HepG2 (cell line): ENCODE measurements around the gene PAM16. TPM values are rescaled to one million over a fixed set of nuclear protein-coding genes. Genes with fewer than 3 reads are reported as not detected.

Experiments
- ATM ChIP-seq: fragments of 450-650 bp; IDR thresholded peaks from 2 replicates; pipeline ENCODE4 v1.7.1; 2017; ENCODE audit warnings: mild to moderate bottlenecking, borderline replicate concordance
- FIP1L1 ChIP-seq: fragments of 200-400 bp; formaldehyde crosslinking; IDR thresholded peaks from 2 replicates; pipeline ENCODE4 v1.6.1; 2018; ENCODE audit warnings: low read depth, mild to moderate bottlenecking, low read length, moderate library complexity, borderline replicate concordance; ENCODE audit not compliant: insufficient read depth
- GPN1 ChIP-seq: sonication (generic); formaldehyde crosslinking; IDR thresholded peaks from 2 replicates; pipeline ENCODE4 v1.5.1; 2020; ENCODE audit warnings: missing genetic modification reagents, borderline replicate concordance
- NFE2L1 ChIP-seq: sonication (generic); formaldehyde crosslinking; IDR thresholded peaks from 2 replicates; pipeline ENCODE4 v1.4.0; 2020; ENCODE audit warnings: missing genetic modification reagents, mild to moderate bottlenecking, borderline replicate concordance
- PHF20 ChIP-seq: sonication (generic); formaldehyde crosslinking; IDR thresholded peaks from 2 replicates; pipeline ENCODE4 v1.5.0; 2020; ENCODE audit warnings: mild to moderate bottlenecking, missing genetic modification reagents
- RORA ChIP-seq: sonication (generic); formaldehyde crosslinking; IDR thresholded peaks from 2 replicates; pipeline ENCODE4 v1.5.0; 2020; ENCODE audit warnings: mild to moderate bottlenecking, missing genetic modification reagents, moderate library complexity
- SP140L ChIP-seq: sonication (generic); formaldehyde crosslinking; IDR thresholded peaks from 2 replicates; pipeline ENCODE4 v1.4.0; 2020; ENCODE audit warnings: missing genetic modification reagents, borderline replicate concordance
- TBL1XR1 ChIP-seq: fragments of 150-350 bp; IDR thresholded peaks from 2 replicates; pipeline ENCODE4 v1.6.1; 2014; ENCODE audit warnings: borderline replicate concordance, low read length; ENCODE audit not compliant: partially characterized antibody
- TCF7 ChIP-seq: sonication (generic); IDR thresholded peaks from 2 replicates; pipeline ENCODE4 v1.6.1; 2016; ENCODE audit warnings: antibody characterized with exemption, low read depth
- TSC22D2 ChIP-seq: sonication (generic); formaldehyde crosslinking; IDR thresholded peaks from 2 replicates; pipeline ENCODE4 v1.5.1; 2020; ENCODE audit warnings: missing genetic modification reagents, mild to moderate bottlenecking, borderline replicate concordance
- ZBTB1 ChIP-seq: sonication (generic); formaldehyde crosslinking; IDR thresholded peaks from 2 replicates; pipeline ENCODE4 v1.4.0; 2020; ENCODE audit warnings: missing genetic modification reagents, borderline replicate concordance
- ZFP82 ChIP-seq: sonication (generic); formaldehyde crosslinking; IDR thresholded peaks from 2 replicates; pipeline ENCODE4 v1.5.1; 2020; ENCODE audit warnings: mild to moderate bottlenecking, missing genetic modification reagents, borderline replicate concordance
- ZNF20 ChIP-seq: sonication (generic); formaldehyde crosslinking; IDR thresholded peaks from 2 replicates; pipeline ENCODE4 v1.4.0; 2020; ENCODE audit warnings: mild to moderate bottlenecking, moderate library complexity, missing genetic modification reagents
- ZNF550 ChIP-seq: sonication (generic); formaldehyde crosslinking; IDR thresholded peaks from 2 replicates; pipeline ENCODE4 v1.4.0; 2020; ENCODE audit warnings: mild to moderate bottlenecking, missing genetic modification reagents, borderline replicate concordance
- polyA plus RNA-seq, 8 experiments: library from polyadenylated mRNA; depleted of rRNA in 3 of 8; stranded (reverse) in 7 of 8; unstranded in 1 of 8; fragments of >200 nt; fragmentation: Illumina TruSeq in 4 of 8; extraction: Trizol in 4 of 8; gene quantifications; 2 replicates each; pipeline versions ENCODE4 v1.2.1 to v1.2.3, GENCODE V29; 2011 to 2016; ENCODE audit warnings: low read depth in 4 of 8, missing spikeins in 1 of 8, mixed read lengths in 1 of 8; ENCODE audit not compliant: insufficient read depth in 1 of 8
- total RNA-seq, 5 experiments: library from RNA; depleted of rRNA; stranded (reverse); fragments of >200 nt; fragmentation: Illumina TruSeq; extraction: Trizol; gene quantifications; 2 replicates each; pipeline ENCODE4 v1.2.3, GENCODE V29; 2016; ENCODE audit warnings: low read depth in 1 of 5
- TF ChIP-seq, protein P1 (sequence below): sonication (generic); formaldehyde crosslinking; IDR thresholded peaks from 2 replicates; pipeline ENCODE4 v1.5.0; 2020; ENCODE audit warnings: missing genetic modification reagents
- TF ChIP-seq, protein P2 (sequence below): sonication (generic); formaldehyde crosslinking; IDR thresholded peaks from 2 replicates; pipeline ENCODE4 v1.5.1; 2020; ENCODE audit warnings: mild to moderate bottlenecking, missing genetic modification reagents, moderate library complexity
- TF ChIP-seq, protein P3 (sequence below): sonication (generic); formaldehyde crosslinking; conservative IDR thresholded peaks from 2 replicates; pipeline ENCODE4 v1.8.1; 2023; ENCODE audit warnings: missing genetic modification reagents
- TF ChIP-seq, protein P4 (sequence below): sonication (generic); formaldehyde crosslinking; IDR thresholded peaks from 2 replicates; pipeline ENCODE4 v1.5.0; 2020; ENCODE audit warnings: missing genetic modification reagents
- TF ChIP-seq, protein P5 (sequence below): IDR thresholded peaks from 2 replicates; pipeline ENCODE4 v1.6.1; 2016; ENCODE audit warnings: low read depth, missing genetic modification reagents, missing compliant biosample characterization

The PAM16 gene
- total and polyA plus RNA-seq, 2 of the 13 experiments (the other 11 are each of a cell fraction or from before 2014, with no cell fraction given): 51.5 to 51.8 TPM

DNA sequence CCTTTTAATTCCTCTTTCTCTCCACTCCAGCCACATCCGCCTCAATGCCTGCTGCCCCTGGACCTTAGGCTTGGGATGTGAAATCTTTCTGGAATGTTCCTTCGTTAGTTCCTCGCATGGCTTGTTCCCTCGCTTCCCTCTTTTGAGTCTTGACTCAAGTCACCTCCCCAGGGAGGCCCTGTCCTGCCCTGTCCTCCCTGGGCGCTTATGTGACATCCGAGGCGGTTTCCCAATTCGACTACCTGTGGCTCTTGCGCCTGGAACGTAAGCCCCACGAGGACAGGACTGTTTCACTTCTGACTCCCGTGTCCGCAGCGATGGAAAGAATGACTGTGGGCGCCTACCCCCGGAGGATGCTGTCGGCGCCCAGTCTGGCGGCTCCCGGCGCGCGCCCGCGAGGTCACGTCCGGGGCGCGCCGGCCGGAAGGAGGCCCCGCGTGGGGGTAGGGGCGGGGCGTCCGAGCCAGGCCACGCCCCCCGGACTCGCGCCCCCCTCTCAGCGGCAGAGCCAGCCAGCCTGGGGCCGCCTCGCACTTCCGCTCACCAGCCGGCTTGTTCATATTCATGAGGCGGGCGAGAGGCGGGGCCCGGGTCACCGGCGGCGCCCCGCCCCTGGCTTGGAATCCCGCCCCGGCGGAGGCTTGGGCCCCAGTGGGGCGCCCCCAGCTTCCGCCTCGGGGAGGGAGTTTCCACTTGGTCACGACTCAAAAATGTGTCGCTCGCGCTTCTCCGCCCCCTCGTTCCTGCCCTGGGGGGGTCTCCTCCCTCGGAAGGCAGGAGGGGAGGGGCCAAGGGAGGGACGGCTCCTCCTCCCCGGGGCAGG is 43.7 kb downstream of the PAM16 start (continued):
- TF ChIP-seq, protein P1, sequence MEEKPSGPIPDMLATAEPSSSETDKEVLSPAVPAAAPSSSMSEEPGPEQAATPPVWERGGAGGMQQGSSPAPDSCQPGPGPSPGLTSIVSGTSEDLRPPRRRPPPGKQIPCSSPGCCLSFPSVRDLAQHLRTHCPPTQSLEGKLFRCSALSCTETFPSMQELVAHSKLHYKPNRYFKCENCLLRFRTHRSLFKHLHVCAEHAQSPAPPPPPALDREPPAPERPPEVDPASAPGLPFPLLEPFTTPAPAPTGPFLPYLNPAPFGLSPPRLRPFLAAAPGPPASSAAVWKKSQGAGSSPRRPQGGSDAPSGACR (CRISPR knock-in tag): no peak
- TF ChIP-seq, protein P2, sequence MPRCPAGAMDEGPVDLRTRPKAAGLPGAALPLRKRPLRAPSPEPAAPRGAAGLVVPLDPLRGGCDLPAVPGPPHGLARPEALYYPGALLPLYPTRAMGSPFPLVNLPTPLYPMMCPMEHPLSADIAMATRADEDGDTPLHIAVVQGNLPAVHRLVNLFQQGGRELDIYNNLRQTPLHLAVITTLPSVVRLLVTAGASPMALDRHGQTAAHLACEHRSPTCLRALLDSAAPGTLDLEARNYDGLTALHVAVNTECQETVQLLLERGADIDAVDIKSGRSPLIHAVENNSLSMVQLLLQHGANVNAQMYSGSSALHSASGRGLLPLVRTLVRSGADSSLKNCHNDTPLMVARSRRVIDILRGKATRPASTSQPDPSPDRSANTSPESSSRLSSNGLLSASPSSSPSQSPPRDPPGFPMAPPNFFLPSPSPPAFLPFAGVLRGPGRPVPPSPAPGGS (CRISPR knock-in tag): no peak
- TF ChIP-seq ZNF550 (CRISPR knock-in tag) (no peak), RORA (CRISPR knock-in tag) (no peak), ZFP82 (no peak), SP140L (no peak), TSC22D2 (no peak), FIP1L1 (no peak), ZBTB1 (CRISPR knock-in tag) (no peak), ZNF20 (CRISPR knock-in tag) (0 out of 2 replicates have a peak, but pooled peaks have one; percentile 33), GPN1 (no peak), ATM (no peak), TCF7 (no peak), PHF20 (CRISPR knock-in tag) (0 out of 2 replicates have a peak, but pooled peaks have one; percentile 21), TBL1XR1 (no peak), NFE2L1 (no peak)
- TF ChIP-seq, protein P3, sequence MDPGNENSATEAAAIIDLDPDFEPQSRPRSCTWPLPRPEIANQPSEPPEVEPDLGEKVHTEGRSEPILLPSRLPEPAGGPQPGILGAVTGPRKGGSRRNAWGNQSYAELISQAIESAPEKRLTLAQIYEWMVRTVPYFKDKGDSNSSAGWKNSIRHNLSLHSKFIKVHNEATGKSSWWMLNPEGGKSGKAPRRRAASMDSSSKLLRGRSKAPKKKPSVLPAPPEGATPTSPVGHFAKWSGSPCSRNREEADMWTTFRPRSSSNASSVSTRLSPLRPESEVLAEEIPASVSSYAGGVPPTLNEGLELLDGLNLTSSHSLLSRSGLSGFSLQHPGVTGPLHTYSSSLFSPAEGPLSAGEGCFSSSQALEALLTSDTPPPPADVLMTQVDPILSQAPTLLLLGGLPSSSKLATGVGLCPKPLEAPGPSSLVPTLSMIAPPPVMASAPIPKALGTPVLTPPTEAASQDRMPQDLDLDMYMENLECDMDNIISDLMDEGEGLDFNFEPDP: no peak
- TF ChIP-seq, protein P4, sequence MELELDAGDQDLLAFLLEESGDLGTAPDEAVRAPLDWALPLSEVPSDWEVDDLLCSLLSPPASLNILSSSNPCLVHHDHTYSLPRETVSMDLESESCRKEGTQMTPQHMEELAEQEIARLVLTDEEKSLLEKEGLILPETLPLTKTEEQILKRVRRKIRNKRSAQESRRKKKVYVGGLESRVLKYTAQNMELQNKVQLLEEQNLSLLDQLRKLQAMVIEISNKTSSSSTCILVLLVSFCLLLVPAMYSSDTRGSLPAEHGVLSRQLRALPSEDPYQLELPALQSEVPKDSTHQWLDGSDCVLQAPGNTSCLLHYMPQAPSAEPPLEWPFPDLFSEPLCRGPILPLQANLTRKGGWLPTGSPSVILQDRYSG (CRISPR knock-in tag): no peak
- TF ChIP-seq, protein P5, sequence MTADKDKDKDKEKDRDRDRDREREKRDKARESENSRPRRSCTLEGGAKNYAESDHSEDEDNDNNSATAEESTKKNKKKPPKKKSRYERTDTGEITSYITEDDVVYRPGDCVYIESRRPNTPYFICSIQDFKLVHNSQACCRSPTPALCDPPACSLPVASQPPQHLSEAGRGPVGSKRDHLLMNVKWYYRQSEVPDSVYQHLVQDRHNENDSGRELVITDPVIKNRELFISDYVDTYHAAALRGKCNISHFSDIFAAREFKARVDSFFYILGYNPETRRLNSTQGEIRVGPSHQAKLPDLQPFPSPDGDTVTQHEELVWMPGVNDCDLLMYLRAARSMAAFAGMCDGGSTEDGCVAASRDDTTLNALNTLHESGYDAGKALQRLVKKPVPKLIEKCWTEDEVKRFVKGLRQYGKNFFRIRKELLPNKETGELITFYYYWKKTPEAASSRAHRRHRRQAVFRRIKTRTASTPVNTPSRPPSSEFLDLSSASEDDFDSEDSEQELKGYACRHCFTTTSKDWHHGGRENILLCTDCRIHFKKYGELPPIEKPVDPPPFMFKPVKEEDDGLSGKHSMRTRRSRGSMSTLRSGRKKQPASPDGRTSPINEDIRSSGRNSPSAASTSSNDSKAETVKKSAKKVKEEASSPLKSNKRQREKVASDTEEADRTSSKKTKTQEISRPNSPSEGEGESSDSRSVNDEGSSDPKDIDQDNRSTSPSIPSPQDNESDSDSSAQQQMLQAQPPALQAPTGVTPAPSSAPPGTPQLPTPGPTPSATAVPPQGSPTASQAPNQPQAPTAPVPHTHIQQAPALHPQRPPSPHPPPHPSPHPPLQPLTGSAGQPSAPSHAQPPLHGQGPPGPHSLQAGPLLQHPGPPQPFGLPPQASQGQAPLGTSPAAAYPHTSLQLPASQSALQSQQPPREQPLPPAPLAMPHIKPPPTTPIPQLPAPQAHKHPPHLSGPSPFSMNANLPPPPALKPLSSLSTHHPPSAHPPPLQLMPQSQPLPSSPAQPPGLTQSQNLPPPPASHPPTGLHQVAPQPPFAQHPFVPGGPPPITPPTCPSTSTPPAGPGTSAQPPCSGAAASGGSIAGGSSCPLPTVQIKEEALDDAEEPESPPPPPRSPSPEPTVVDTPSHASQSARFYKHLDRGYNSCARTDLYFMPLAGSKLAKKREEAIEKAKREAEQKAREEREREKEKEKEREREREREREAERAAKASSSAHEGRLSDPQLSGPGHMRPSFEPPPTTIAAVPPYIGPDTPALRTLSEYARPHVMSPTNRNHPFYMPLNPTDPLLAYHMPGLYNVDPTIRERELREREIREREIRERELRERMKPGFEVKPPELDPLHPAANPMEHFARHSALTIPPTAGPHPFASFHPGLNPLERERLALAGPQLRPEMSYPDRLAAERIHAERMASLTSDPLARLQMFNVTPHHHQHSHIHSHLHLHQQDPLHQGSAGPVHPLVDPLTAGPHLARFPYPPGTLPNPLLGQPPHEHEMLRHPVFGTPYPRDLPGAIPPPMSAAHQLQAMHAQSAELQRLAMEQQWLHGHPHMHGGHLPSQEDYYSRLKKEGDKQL: no peak
